ENCODE results near the gene STK33.

DNA sequence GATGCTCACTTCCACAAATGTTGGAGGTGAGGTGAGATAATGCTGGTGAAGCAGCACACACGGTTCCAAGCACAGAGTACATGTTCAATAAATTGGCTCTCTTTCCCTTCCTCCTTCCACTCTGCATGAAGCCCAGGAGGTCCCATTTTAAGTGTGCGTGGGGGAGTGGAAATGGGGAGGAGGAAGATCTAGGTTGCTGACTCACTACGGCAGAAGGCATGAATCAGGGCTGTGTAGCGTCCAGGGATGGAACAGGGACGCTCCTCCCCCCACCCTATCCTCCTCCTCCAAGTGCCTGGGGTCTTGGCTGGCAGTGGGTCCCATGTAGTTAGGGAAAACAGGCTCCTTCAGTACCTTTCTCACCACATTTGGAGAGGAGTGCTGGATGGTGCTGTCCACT, 44.3 kb upstream of the STK33 start:
- TF ChIP-seq, protein P1, sequence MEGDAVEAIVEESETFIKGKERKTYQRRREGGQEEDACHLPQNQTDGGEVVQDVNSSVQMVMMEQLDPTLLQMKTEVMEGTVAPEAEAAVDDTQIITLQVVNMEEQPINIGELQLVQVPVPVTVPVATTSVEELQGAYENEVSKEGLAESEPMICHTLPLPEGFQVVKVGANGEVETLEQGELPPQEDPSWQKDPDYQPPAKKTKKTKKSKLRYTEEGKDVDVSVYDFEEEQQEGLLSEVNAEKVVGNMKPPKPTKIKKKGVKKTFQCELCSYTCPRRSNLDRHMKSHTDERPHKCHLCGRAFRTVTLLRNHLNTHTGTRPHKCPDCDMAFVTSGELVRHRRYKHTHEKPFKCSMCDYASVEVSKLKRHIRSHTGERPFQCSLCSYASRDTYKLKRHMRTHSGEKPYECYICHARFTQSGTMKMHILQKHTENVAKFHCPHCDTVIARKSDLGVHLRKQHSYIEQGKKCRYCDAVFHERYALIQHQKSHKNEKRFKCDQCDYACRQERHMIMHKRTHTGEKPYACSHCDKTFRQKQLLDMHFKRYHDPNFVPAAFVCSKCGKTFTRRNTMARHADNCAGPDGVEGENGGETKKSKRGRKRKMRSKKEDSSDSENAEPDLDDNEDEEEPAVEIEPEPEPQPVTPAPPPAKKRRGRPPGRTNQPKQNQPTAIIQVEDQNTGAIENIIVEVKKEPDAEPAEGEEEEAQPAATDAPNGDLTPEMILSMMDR (conservative IDR thresholded peaks at IDR 0.05) = no peak
- no peak for TF ChIP-seq EZH2 (IDR thresholded peaks at IDR 0.05; ENCODE audit: low read depth)
